Measurements from ENCODE around the gene GALNT9. TPM values are rescaled to one million over a fixed set of nuclear protein-coding genes. Genes with fewer than 3 reads are reported as not detected.

GALNT9 gene
- polyA plus RNA-seq, 1 of the 3 experiments (the other 2 are of a cell fraction) = not detected

DNA sequence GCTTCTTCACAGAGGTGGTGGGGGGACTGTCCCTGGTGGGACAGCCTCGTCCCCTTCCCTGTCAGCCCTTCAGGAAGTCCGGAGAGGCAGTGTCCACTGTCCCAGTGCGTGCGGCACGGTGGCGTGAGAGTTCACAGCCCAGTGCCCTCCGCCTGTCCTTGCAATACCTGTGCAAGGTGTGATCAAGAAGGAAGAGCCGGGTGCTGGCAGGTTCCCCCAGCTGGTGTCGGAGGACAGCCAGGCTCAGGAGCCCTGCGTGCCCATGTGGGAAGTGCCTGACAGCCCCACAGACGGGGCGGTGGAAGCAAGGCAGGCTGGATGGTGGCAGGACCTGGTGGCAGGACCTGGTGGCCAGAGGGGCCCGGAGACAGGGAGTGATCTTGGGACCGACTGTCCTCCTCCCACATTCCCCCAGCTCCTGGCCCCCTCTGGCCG lies 168.8 kb downstream of the GALNT9 start:
- Histone ChIP-seq H3K9ac (no peak overlapping the region), H3K4me1 (ENCODE audit: control insufficient read depth in 1 of 2, insufficient read depth in 2 of 2, low read depth in 1 of 2, low read length in 1 of 2) (peaks cover 0 to 2% of the 10 kb centered on the region in 2 experiments; a peak in 1 of 4 replicates), H3K36me3 (replicated peaks in 1 of 2; ENCODE audit: control insufficient read depth in 1 of 2, insufficient read depth in 2 of 2, low read length in 1 of 2) (no peaks in the 10 kb centered on the region), H3K27ac (ENCODE audit: low read depth in 2 of 2, low read length in 1 of 2) (no peak overlapping the region), H3K4me3 (ENCODE audit: low read depth in 2 of 2, low read length in 1 of 2) (no peak overlapping the region), H3K4me2 (no peak overlapping the region), H3K79me2 (ENCODE audit: insufficient read depth) (no peaks in the 10 kb centered on the region), H3F3A (replicated peaks; ENCODE audit: insufficient read depth) (peaks cover 20% of the 10 kb centered on the region), H3K27me3 (ENCODE audit: insufficient read depth) (peaks cover 17% of the 10 kb centered on the region), H2AFZ (ENCODE audit: low read depth) (no peak overlapping the region), H3K9me3 (no peaks in the 10 kb centered on the region), H4K20me1 (ENCODE audit: insufficient read depth) (no peaks in the 10 kb centered on the region), H3K9me2 (no peaks in the 10 kb centered on the region)
- 45% methylated on average over 10 of the region's 15 CpGs for WGBS (ENCODE audit: low lambda C conversion rate)
- ChIA-PET POLR2A (interaction anchor here (0.8 kb wide), 1 partner anchor 14 kb away, joined by 3 read pairs; no protein-coding TSS in a partner anchor), CTCF (interaction anchor here (0.7 to 5.3 kb wide), 2 partner anchors 254 to 258 kb away, joined by 3 to 33 read pairs; no protein-coding TSS in a partner anchor)
- no peak for DNase-seq
- no peak for TF ChIP-seq FOXJ3 (CRISPR knock-in tag; IDR thresholded peaks at IDR 0.05)
- TF ChIP-seq, protein P1, sequence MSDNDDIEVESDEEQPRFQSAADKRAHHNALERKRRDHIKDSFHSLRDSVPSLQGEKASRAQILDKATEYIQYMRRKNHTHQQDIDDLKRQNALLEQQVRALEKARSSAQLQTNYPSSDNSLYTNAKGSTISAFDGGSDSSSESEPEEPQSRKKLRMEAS (IDR thresholded peaks at IDR 0.05; ENCODE audit: low read depth) = no peak
- no peak for TF ChIP-seq FOSL2 (IDR thresholded peaks at IDR 0.05; ENCODE audit: borderline replicate concordance, low read depth)
- TF ChIP-seq, protein P2, sequence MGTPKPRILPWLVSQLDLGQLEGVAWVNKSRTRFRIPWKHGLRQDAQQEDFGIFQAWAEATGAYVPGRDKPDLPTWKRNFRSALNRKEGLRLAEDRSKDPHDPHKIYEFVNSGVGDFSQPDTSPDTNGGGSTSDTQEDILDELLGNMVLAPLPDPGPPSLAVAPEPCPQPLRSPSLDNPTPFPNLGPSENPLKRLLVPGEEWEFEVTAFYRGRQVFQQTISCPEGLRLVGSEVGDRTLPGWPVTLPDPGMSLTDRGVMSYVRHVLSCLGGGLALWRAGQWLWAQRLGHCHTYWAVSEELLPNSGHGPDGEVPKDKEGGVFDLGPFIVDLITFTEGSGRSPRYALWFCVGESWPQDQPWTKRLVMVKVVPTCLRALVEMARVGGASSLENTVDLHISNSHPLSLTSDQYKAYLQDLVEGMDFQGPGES (IDR thresholded peaks at IDR 0.05; ENCODE audit: low read depth, low read length) = no peak
- TF ChIP-seq GABPA (IDR thresholded peaks at IDR 0.05; ENCODE audit: low read depth) = no peak
- no peak for TF ChIP-seq NFIC (IDR thresholded peaks at IDR 0.05; ENCODE audit: borderline replicate concordance)
- TF ChIP-seq, protein P3, sequence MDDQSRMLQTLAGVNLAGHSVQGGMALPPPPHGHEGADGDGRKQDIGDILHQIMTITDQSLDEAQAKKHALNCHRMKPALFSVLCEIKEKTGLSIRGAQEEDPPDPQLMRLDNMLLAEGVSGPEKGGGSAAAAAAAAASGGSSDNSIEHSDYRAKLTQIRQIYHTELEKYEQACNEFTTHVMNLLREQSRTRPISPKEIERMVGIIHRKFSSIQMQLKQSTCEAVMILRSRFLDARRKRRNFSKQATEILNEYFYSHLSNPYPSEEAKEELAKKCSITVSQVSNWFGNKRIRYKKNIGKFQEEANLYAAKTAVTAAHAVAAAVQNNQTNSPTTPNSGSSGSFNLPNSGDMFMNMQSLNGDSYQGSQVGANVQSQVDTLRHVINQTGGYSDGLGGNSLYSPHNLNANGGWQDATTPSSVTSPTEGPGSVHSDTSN (IDR thresholded peaks at IDR 0.05) = no peak
- no peak for TF ChIP-seq SMC3 (IDR thresholded peaks at IDR 0.05; ENCODE audit: low read depth, low read length)
- no peak for TF ChIP-seq JUND (IDR thresholded peaks at IDR 0.05)
- no peak for TF ChIP-seq EZH2phosphoT487 (IDR thresholded peaks at IDR 0.05; ENCODE audit: borderline replicate concordance, low read depth)
- TF ChIP-seq TAF1 (IDR thresholded peaks at IDR 0.05; ENCODE audit: borderline replicate concordance, low read depth, low read length) = no peak

DNA sequence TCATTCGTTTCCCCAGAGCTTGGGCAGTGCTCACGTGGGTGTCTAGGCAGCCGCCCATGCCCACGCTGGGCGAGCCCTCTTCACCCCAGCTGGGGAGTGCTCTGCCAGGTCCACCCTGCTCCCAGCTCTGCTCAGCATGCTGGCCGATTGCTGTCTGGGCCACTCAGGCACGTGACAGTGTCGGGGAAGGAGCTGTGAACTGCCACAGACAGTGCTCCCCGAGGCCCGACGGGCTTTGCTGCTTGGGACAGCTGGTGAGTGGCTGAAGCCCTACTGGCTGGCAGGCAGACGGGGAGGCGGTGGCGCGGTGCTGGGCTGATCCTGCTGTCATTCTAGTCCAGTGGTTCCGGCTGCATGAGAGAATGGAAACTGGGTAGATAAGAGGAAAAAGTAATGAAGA lies 169.4 kb downstream of the GALNT9 start:
- Histone ChIP-seq H3K9me2 (no peaks in the 10 kb centered on the region), H4K20me1 (ENCODE audit: insufficient read depth) (no peaks in the 10 kb centered on the region), H2AFZ (ENCODE audit: low read depth) (no peak overlapping the region), H3K79me2 (ENCODE audit: insufficient read depth) (no peaks in the 10 kb centered on the region), H3K4me1 (ENCODE audit: control insufficient read depth in 1 of 2, insufficient read depth in 2 of 2, low read depth in 1 of 2, low read length in 1 of 2) (peaks cover 0 to 2% of the 10 kb centered on the region in 2 experiments; a peak in 1 of 4 replicates), H3K27me3 (ENCODE audit: insufficient read depth) (peaks cover 17% of the 10 kb centered on the region), H3K36me3 (replicated peaks in 1 of 2; ENCODE audit: control insufficient read depth in 1 of 2, insufficient read depth in 2 of 2, low read length in 1 of 2) (no peaks in the 10 kb centered on the region), H3K4me2 (no peak overlapping the region), H3K4me3 (ENCODE audit: low read depth in 2 of 2, low read length in 1 of 2) (no peak overlapping the region), H3F3A (replicated peaks; ENCODE audit: insufficient read depth) (peaks cover 20% of the 10 kb centered on the region), H3K27ac (ENCODE audit: low read depth in 2 of 2, low read length in 1 of 2) (no peak overlapping the region), H3K9me3 (no peaks in the 10 kb centered on the region), H3K9ac (no peak overlapping the region)
- CTCF ChIA-PET = interaction anchor here (5.3 kb wide), 1 partner anchor 255 kb away, joined by 33 read pairs; no protein-coding TSS in a partner anchor
- no peak for DNase-seq
- 52% methylated on average over 16 of the region's 16 CpGs for WGBS (ENCODE audit: low lambda C conversion rate)
- TF ChIP-seq GATA2 (CRISPR knock-in tag; IDR thresholded peaks at IDR 0.05) (no peak), ELF1 (IDR thresholded peaks at IDR 0.05) (no peak), CHD2 (IDR thresholded peaks at IDR 0.05; ENCODE audit: low read length, partially characterized antibody) (no peak), TAF1 (IDR thresholded peaks at IDR 0.05; ENCODE audit: borderline replicate concordance, low read depth, low read length) (no peak), POLR2AphosphoS5 (IDR thresholded peaks at IDR 0.05; ENCODE audit: low read depth, low read length) (no peak), RAD21 (IDR thresholded peaks at IDR 0.05; ENCODE audit: low read length) (no peak), MEF2A (IDR thresholded peaks at IDR 0.05; ENCODE audit: borderline replicate concordance, low read depth) (no peak), RFX5 (IDR thresholded peaks at IDR 0.05; ENCODE audit: low read length) (no peak), JUND (IDR thresholded peaks at IDR 0.05) (no peak), MXI1 (IDR thresholded peaks at IDR 0.05; ENCODE audit: low read depth, low read length) (no peak)
- TF ChIP-seq, protein P4, sequence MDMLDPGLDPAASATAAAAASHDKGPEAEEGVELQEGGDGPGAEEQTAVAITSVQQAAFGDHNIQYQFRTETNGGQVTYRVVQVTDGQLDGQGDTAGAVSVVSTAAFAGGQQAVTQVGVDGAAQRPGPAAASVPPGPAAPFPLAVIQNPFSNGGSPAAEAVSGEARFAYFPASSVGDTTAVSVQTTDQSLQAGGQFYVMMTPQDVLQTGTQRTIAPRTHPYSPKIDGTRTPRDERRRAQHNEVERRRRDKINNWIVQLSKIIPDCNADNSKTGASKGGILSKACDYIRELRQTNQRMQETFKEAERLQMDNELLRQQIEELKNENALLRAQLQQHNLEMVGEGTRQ (IDR thresholded peaks at IDR 0.05; ENCODE audit: borderline replicate concordance, low read depth, low read length) = no peak
- TF ChIP-seq, protein P2 (IDR thresholded peaks at IDR 0.05; ENCODE audit: low read depth, low read length) = no peak
- POLR2A ChIA-PET = interaction anchor here (0.8 kb wide), 1 partner anchor 13 kb away, joined by 3 read pairs; no protein-coding TSS in a partner anchor

All from SK-N-SH (cell line).